SK-N-SH treated with all-trans-retinoic acid at 6 μM for 48 hours (cell line): Measurements from ENCODE around the gene KLF9.

Experiments used
- ATAC-seq: fragments of 200-7000 bp; cut with Tn5 transposase; 3 replicates; pipeline ENCODE4 v1.9.1; 2020; ENCODE audit warnings: mild to moderate bottlenecking, moderate library complexity
- ARNTL ChIP-seq: fragments of 450-650 bp; formaldehyde crosslinking; IDR thresholded peaks from 2 replicates; pipeline ENCODE4 v1.5.0; 2020; ENCODE audit warnings: low read depth, mild to moderate bottlenecking, moderate library complexity, borderline replicate concordance
- BACH2 ChIP-seq: fragments of 250-450 bp; sonication (Bioruptor Pico); IDR thresholded peaks from 2 replicates; pipeline ENCODE4 v1.9.0; 2021; ENCODE audit warnings: mild to moderate bottlenecking, borderline replicate concordance
- CREB5 ChIP-seq: fragments of 250-450 bp; sonication (Bioruptor Pico); IDR thresholded peaks from 2 replicates; pipeline ENCODE4 v1.5.1; 2020; ENCODE audit warnings: low read depth, mild to moderate bottlenecking, moderate library complexity
- CSDC2 ChIP-seq: fragments of 250-450 bp; sonication (Bioruptor Pico); IDR thresholded peaks from 2 replicates; pipeline ENCODE4 v1.5.0; 2020; ENCODE audit warnings: mild to moderate bottlenecking, moderate library complexity
- CSRNP3 ChIP-seq: fragments of 250-450 bp; sonication (Bioruptor Pico); IDR thresholded peaks from 2 replicates; pipeline ENCODE4 v1.5.1; 2021; ENCODE audit warnings: mild to moderate bottlenecking, moderate library complexity
- ESRRG ChIP-seq: fragments of 250-450 bp; sonication (Bioruptor Pico); IDR thresholded peaks from 2 replicates; pipeline ENCODE4 v1.6.1; 2021; ENCODE audit warnings: mild to moderate bottlenecking
- GLIS3 ChIP-seq: fragments of 250-450 bp; sonication (Bioruptor Pico); IDR thresholded peaks from 2 replicates; pipeline ENCODE4 v1.5.0; 2020; ENCODE audit warnings: mild to moderate bottlenecking, moderate library complexity
- ISL1 ChIP-seq: fragments of 250-450 bp; sonication (Bioruptor Pico); IDR thresholded peaks from 2 replicates; pipeline ENCODE4 v2.1.2; 2022; ENCODE audit warnings: mild to moderate bottlenecking, moderate library complexity
- OSR1 ChIP-seq: fragments of 250-450 bp; sonication (Bioruptor Pico); IDR thresholded peaks from 2 replicates; pipeline ENCODE4 v1.8.0; 2022; ENCODE audit warnings: moderate library complexity, mild to moderate bottlenecking, inconsistent platforms
- PATZ1 ChIP-seq: fragments of 250-450 bp; sonication (Bioruptor Pico); IDR thresholded peaks from 2 replicates; pipeline ENCODE4 v1.8.0; 2020; ENCODE audit warnings: mild to moderate bottlenecking, moderate library complexity, borderline replicate concordance
- POU6F1 ChIP-seq: fragments of 250-450 bp; sonication (Bioruptor Pico); IDR thresholded peaks from 2 replicates; pipeline ENCODE4 v1.8.0; 2021; ENCODE audit warnings: low read depth, mild to moderate bottlenecking, moderate library complexity, borderline replicate concordance
- PPARA ChIP-seq: fragments of 250-450 bp; sonication (Bioruptor Pico); IDR thresholded peaks from 2 replicates; pipeline ENCODE4 v1.5.0; 2020; ENCODE audit warnings: mild to moderate bottlenecking, borderline replicate concordance
- RARB ChIP-seq: fragments of 250-450 bp; sonication (Bioruptor Pico); IDR thresholded peaks from 2 replicates; pipeline ENCODE4 v1.8.0; 2021; ENCODE audit warnings: mild to moderate bottlenecking, moderate library complexity
- TCF4 ChIP-seq: fragments of 250-450 bp; sonication (Bioruptor Pico); IDR thresholded peaks from 2 replicates; pipeline ENCODE4 v1.8.0; 2021; ENCODE audit warnings: mild to moderate bottlenecking, moderate library complexity, borderline replicate concordance
- TOX ChIP-seq: fragments of 250-450 bp; sonication (Bioruptor Pico); IDR thresholded peaks from 2 replicates; pipeline ENCODE4 v1.8.0; 2021; ENCODE audit warnings: mild to moderate bottlenecking, moderate library complexity, borderline replicate concordance
- TSHZ2 ChIP-seq: fragments of 250-450 bp; sonication (Bioruptor Pico); IDR thresholded peaks from 2 replicates; pipeline ENCODE4 v1.5.0; 2020; ENCODE audit warnings: mild to moderate bottlenecking, moderate library complexity
- ZC3H10 ChIP-seq: fragments of 250-450 bp; sonication (Bioruptor Pico); IDR thresholded peaks from 2 replicates; pipeline ENCODE4 v1.5.1; 2021; ENCODE audit warnings: mild to moderate bottlenecking, moderate library complexity
- ZFP3 ChIP-seq: fragments of 250-450 bp; sonication (Bioruptor Pico); IDR thresholded peaks from 2 replicates; pipeline ENCODE4 v1.5.0; 2020; ENCODE audit warnings: mild to moderate bottlenecking, moderate library complexity
- ZFP30 ChIP-seq: fragments of 450-650 bp; formaldehyde crosslinking; IDR thresholded peaks from 2 replicates; pipeline ENCODE4 v1.5.0; 2022; ENCODE audit warnings: mild to moderate bottlenecking, moderate library complexity
- ZNF565 ChIP-seq: fragments of 450-650 bp; formaldehyde crosslinking; conservative IDR thresholded peaks from 2 replicates; pipeline ENCODE4 v1.5.0; 2020; ENCODE audit warnings: low read depth, mild to moderate bottlenecking, moderate library complexity
- ZNF70 ChIP-seq: fragments of 450-650 bp; formaldehyde crosslinking; IDR thresholded peaks from 2 replicates; pipeline ENCODE4 v1.5.0; 2020; ENCODE audit warnings: mild to moderate bottlenecking, moderate library complexity
- ZNF8 ChIP-seq: fragments of 450-650 bp; formaldehyde crosslinking; IDR thresholded peaks from 2 replicates; pipeline ENCODE4 v1.5.0; 2020; ENCODE audit warnings: mild to moderate bottlenecking, moderate library complexity

Gene KLF9

GRCh38 chr9:70425192-70425591, 10.7 kb upstream of the KLF9 start:
- ATAC-seq: no peak
- TF ChIP-seq ZFP30 (CRISPR knock-in tag) (no peak), PPARA (no peak), ISL1 (no peak), GLIS3 (no peak), ARNTL (CRISPR knock-in tag) (no peak), ZNF70 (CRISPR knock-in tag) (no peak), CREB5 (CRISPR knock-in tag) (no peak), ESRRG (CRISPR knock-in tag) (no peak), ZFP3 (CRISPR knock-in tag) (no peak), TOX (no peak), TSHZ2 (CRISPR knock-in tag) (no peak), TCF4 (CRISPR knock-in tag) (no peak), PATZ1 (CRISPR knock-in tag) (no peak), ZNF8 (CRISPR knock-in tag) (no peak), OSR1 (CRISPR knock-in tag) (no peak), CSDC2 (CRISPR knock-in tag) (no peak)

GRCh38 chr9:70422371-70423043, 8.1 kb upstream of the KLF9 start:
- ATAC-seq: no peak
- TF ChIP-seq TOX (no peak), BACH2 (no peak), ZNF8 (CRISPR knock-in tag) (no peak), PPARA (no peak), ZC3H10 (no peak), RARB (CRISPR knock-in tag) (no peak)

GRCh38 chr9:70421272-70422180, 7.1 kb upstream of the KLF9 start:
- ATAC-seq: no peak

More at GRCh38 chr9:70421272-70422180, 7.1 kb upstream of the KLF9 start:
- TF ChIP-seq POU6F1 (CRISPR knock-in tag) (no peak), ZC3H10 (no peak), CSDC2 (CRISPR knock-in tag) (no peak), ZFP30 (CRISPR knock-in tag) (no peak), OSR1 (CRISPR knock-in tag) (no peak), ZNF70 (CRISPR knock-in tag) (no peak), ZNF8 (CRISPR knock-in tag) (no peak), CSRNP3 (CRISPR knock-in tag) (no peak), ISL1 (no peak), ARNTL (CRISPR knock-in tag) (no peak), CREB5 (CRISPR knock-in tag) (no peak), ZNF565 (CRISPR knock-in tag) (no peak)
